Panc1 (cell line): ENCODE measurements around the gene WRAP73. TPM values are rescaled to one million over a fixed set of nuclear protein-coding genes. Genes with fewer than 3 reads are reported as not detected.

Experiments
- ATAC-seq: fragments of 200-7000 bp; cut with Tn5 transposase; 2 replicates; pipeline ENCODE4 v1.9.1; 2020; ENCODE audit warnings: mild to moderate bottlenecking, moderate library complexity
- BruUV-seq: library from RNA; stranded (reverse); fragments of 400-500 nt; replicated peaks from 2 replicates; lab custom pipeline; 2021; lab: Mats Ljungman, UMichigan
- CTCF ChIA-PET: fragments of 300-600 bp; sonication (Branson Sonifier 250); formaldehyde crosslinking; loops from one replicate; lab custom pipeline; 2022; ENCODE audit warnings: antibody characterized with exemption; lab: Charles Lee
- POLR2A ChIA-PET: fragments of 300-600 bp; sonication (Branson Sonifier 250); formaldehyde crosslinking; loops from one replicate; lab custom pipeline; 2022; ENCODE audit warnings: antibody characterized with exemption; lab: Charles Lee
- DNase-seq: peaks from one replicate; pipeline ENCODE4 v3.0.0-alpha.2; 2010; ENCODE audit warnings: low read depth, low spot score
- H3K27ac ChIP-seq: 2 replicates; pipeline ENCODE4 v1.5.1; 2011; ENCODE audit warnings: mild to moderate bottlenecking, low read length, inconsistent platforms
- H3K27me3 ChIP-seq: fragments of 200-500 bp; sonication (Bioruptor generic); 2 replicates; pipeline ENCODE4 v1.6.0; 2014; ENCODE audit warnings: low read length, inconsistent platforms; ENCODE audit not compliant: control insufficient read depth, insufficient read depth
- H3K36me3 ChIP-seq: fragments of 200-500 bp; sonication (Bioruptor generic); 2 replicates; pipeline ENCODE4 v1.5.1; 2014; ENCODE audit warnings: inconsistent platforms, mild to moderate bottlenecking, low read length, moderate library complexity; ENCODE audit not compliant: control insufficient read depth, insufficient read depth
- H3K4me1 ChIP-seq: 2 replicates; pipeline ENCODE4 v1.5.1; 2011; ENCODE audit warnings: inconsistent platforms, mild to moderate bottlenecking, low read length, moderate library complexity; ENCODE audit not compliant: control insufficient read depth, insufficient read depth
- H3K4me3 ChIP-seq, 2 experiments: 2 replicates each; pipeline ENCODE4 v1.5.1; 2011 to 2012; ENCODE audit warnings: low read depth in 2 of 2, low read length in 2 of 2, mild to moderate bottlenecking in 2 of 2, inconsistent platforms in 1 of 2, moderate library complexity in 1 of 2
- H3K9me3 ChIP-seq: fragments of 200-500 bp; sonication (Bioruptor generic); 2 replicates; pipeline ENCODE4 v1.5.1; 2014; ENCODE audit warnings: low read depth, mild to moderate bottlenecking, inconsistent platforms, low read length, moderate library complexity; ENCODE audit not compliant: control insufficient read depth, insufficient read depth
- POLR2AphosphoS5 ChIP-seq: IDR thresholded peaks from 2 replicates; pipeline ENCODE4 v1.6.1; 2012; ENCODE audit warnings: mild to moderate bottlenecking, low read depth, low read length, moderate library complexity
- SIN3A ChIP-seq: IDR thresholded peaks from 2 replicates; pipeline ENCODE4 v1.6.1; 2012; ENCODE audit warnings: low read depth, mild to moderate bottlenecking, low read length, moderate library complexity, borderline replicate concordance; ENCODE audit not compliant: insufficient read depth
- TCF7L2 ChIP-seq: IDR thresholded peaks from 2 replicates; pipeline ENCODE4 v1.6.1; 2011; ENCODE audit warnings: mild to moderate bottlenecking, low read depth, low read length, inconsistent platforms
- in situ Hi-C: cut with HindIII; loops from 2 replicates; pipeline ENCODE4 v1.10.0; 2016; ENCODE audit warnings: low sequenced_read_pairs, low pct_unique_long_range_greater_than_20kb
- intact Hi-C: fragments of 100-400 bp; cut with micrococcal nuclease; formaldehyde crosslinking; loops from one replicate; pipeline ENCODE4 v1.10.0; 2022; ENCODE audit not compliant: unreplicated experiment
- total RNA-seq: library from RNA; stranded (reverse); gene quantifications from one replicate; pipeline ENCODE4 v1.2.1, GENCODE V29; 2021; ENCODE audit not compliant: unreplicated experiment
- TF ChIP-seq, protein P1 (sequence below), 2 experiments: IDR thresholded peaks; 2 replicates each; pipeline ENCODE4 v1.6.1; 2011 to 2012; ENCODE audit warnings: low read depth in 2 of 2, control low read depth in 1 of 2, low read length in 1 of 2, mild to moderate bottlenecking in 1 of 2, moderate library complexity in 1 of 2; ENCODE audit not compliant: insufficient read depth in 1 of 2
- TF ChIP-seq, protein P2 (sequence below): fragments of 450-650 bp; IDR thresholded peaks from 2 replicates; pipeline ENCODE4 v1.5.1; 2017; ENCODE audit warnings: mild to moderate bottlenecking

WRAP73 gene
- total RNA-seq, 1 experiment from 2014 or later: 27.1 TPM

DNA sequence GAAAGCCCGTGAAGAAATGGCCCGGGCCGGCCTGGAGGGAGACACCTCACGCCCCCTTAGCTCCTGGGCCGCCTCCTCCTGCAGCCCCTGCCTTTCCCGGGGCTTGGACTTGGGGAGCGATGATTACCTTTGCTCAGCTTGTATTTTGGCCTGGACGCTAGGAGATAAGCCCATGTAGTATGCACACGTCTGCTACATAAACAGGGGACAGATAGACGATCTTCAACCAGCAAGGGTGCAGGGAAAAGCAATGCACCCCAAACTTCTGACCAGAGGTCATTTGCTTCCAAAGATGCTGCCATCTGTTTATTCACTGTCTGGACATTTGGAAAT, 3.3 kb upstream of the WRAP73 start:
- in situ Hi-C loops (no loop called here), intact Hi-C loops (loop anchor here (10.0 kb wide), 1 partner anchor 72 kb away; no protein-coding TSS in a partner anchor)
- CTCF ChIA-PET: interaction anchor here (1.4 kb wide), 1 partner anchor 43 kb away, joined by 5 read pairs; no protein-coding TSS in a partner anchor
- no peaks in the 10 kb centered on the region for H3K27me3 ChIP-seq
- POLR2A ChIA-PET: no interaction called here
- H3K4me1 ChIP-seq: peaks cover 11% of the 10 kb centered on the region
- ATAC-seq (no peak), DNase-seq (no peak)
- H3K4me3 ChIP-seq: peak overlapping the region; percentile 48 to 49
- no peaks in the 10 kb centered on the region for H3K9me3 ChIP-seq
- TF ChIP-seq SIN3A (no peak; the same call in 1 of the 2 replicates), POLR2AphosphoS5 (no peak), TCF7L2 (no peak)
- TF ChIP-seq, protein P1, sequence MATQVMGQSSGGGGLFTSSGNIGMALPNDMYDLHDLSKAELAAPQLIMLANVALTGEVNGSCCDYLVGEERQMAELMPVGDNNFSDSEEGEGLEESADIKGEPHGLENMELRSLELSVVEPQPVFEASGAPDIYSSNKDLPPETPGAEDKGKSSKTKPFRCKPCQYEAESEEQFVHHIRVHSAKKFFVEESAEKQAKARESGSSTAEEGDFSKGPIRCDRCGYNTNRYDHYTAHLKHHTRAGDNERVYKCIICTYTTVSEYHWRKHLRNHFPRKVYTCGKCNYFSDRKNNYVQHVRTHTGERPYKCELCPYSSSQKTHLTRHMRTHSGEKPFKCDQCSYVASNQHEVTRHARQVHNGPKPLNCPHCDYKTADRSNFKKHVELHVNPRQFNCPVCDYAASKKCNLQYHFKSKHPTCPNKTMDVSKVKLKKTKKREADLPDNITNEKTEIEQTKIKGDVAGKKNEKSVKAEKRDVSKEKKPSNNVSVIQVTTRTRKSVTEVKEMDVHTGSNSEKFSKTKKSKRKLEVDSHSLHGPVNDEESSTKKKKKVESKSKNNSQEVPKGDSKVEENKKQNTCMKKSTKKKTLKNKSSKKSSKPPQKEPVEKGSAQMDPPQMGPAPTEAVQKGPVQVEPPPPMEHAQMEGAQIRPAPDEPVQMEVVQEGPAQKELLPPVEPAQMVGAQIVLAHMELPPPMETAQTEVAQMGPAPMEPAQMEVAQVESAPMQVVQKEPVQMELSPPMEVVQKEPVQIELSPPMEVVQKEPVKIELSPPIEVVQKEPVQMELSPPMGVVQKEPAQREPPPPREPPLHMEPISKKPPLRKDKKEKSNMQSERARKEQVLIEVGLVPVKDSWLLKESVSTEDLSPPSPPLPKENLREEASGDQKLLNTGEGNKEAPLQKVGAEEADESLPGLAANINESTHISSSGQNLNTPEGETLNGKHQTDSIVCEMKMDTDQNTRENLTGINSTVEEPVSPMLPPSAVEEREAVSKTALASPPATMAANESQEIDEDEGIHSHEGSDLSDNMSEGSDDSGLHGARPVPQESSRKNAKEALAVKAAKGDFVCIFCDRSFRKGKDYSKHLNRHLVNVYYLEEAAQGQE (IDR thresholded peaks at IDR 0.05; ENCODE audit: insufficient read depth in 1 of 2, low read depth in 2 of 2, low read length in 1 of 2): no peak
- TF ChIP-seq, protein P2, sequence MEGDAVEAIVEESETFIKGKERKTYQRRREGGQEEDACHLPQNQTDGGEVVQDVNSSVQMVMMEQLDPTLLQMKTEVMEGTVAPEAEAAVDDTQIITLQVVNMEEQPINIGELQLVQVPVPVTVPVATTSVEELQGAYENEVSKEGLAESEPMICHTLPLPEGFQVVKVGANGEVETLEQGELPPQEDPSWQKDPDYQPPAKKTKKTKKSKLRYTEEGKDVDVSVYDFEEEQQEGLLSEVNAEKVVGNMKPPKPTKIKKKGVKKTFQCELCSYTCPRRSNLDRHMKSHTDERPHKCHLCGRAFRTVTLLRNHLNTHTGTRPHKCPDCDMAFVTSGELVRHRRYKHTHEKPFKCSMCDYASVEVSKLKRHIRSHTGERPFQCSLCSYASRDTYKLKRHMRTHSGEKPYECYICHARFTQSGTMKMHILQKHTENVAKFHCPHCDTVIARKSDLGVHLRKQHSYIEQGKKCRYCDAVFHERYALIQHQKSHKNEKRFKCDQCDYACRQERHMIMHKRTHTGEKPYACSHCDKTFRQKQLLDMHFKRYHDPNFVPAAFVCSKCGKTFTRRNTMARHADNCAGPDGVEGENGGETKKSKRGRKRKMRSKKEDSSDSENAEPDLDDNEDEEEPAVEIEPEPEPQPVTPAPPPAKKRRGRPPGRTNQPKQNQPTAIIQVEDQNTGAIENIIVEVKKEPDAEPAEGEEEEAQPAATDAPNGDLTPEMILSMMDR: no peak
- H3K27ac ChIP-seq: no peak overlapping the region
- no peaks in the 10 kb centered on the region; the same call in 1 of the 2 replicates for H3K36me3 ChIP-seq
- BruUV-seq: no TSS peak

DNA sequence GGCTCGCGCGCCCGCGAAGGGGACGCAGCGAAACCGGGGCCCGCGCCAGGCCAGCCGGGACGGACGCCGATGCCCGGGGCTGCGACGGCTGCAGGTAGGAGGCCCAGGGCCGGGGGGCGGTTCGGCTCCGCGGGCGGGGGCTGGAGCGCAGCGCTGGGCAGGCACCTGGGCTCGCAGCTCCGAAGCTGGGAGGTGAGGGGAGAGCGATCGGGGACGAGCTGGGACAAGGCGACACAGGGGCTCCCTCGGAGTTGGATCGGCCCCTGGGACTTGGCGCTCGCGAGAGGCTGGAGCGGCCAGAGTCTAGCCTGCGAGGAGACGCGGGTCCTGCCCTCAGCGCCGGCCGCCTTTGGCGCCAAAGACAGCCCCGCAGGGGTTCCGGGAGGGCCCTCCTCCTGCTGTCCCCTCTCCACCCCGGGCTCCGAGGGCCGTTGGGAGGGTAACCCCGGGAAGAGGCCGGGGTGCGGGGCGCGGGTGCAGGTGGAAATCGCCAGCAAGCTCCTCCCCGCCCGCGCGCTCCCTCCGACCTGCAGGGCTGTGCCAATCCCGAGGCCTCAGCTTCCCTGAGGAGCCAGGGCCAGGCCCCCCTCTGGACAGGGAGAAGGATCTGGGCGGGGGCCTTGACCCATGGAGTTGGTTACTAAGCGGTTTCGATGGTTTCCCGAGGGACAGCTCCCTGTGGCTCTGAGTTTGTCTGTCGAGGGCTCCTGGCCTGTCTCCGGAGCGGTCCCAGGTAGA, 2.8 kb upstream of the WRAP73 start:
- TF ChIP-seq TCF7L2: no peak
- TF ChIP-seq, protein P1 (IDR thresholded peaks at IDR 0.05; ENCODE audit: insufficient read depth in 1 of 2, low read depth in 2 of 2, low read length in 1 of 2): no peak
- no peak; the same call in 1 of the 2 replicates for TF ChIP-seq SIN3A
- no peak for TF ChIP-seq POLR2AphosphoS5
- TF ChIP-seq, protein P2: no peak
- H3K36me3 ChIP-seq: no peaks in the 10 kb centered on the region; the same call in 1 of the 2 replicates
- peak overlapping the region; percentile 48 to 49 for H3K4me3 ChIP-seq
- no peaks in the 10 kb centered on the region for H3K27me3 ChIP-seq
- POLR2A ChIA-PET: no interaction called here
- H3K27ac ChIP-seq: no peak overlapping the region
- CTCF ChIA-PET: interaction anchor here (1.4 kb wide), 1 partner anchor 43 kb away, joined by 5 read pairs; no protein-coding TSS in a partner anchor
- H3K4me1 ChIP-seq: peaks cover 11% of the 10 kb centered on the region
- BruUV-seq: no TSS peak
- in situ Hi-C loops: no loop called here
- intact Hi-C loops: loop anchor here (10.0 kb wide), 1 partner anchor 72 kb away; no protein-coding TSS in a partner anchor
- DNase-seq: no peak
- no peaks in the 10 kb centered on the region for H3K9me3 ChIP-seq
- ATAC-seq: peak; percentile 78
